Rectal smooth muscle tissue (tissue), 1 donor: ENCODE measurements around the gene ADARB2.

Experiments used
- H3K27ac ChIP-seq: one replicate; pipeline ENCODE4 v1.7.0; 2013; ENCODE audit warnings: low read depth, low read length, inconsistent platforms
- H3K27me3 ChIP-seq: one replicate; pipeline ENCODE4 v1.7.0; 2013; ENCODE audit warnings: low read length; ENCODE audit not compliant: control insufficient read depth, insufficient read depth
- H3K36me3 ChIP-seq: one replicate; pipeline ENCODE4 v1.7.0; 2013; ENCODE audit warnings: low read length; ENCODE audit not compliant: control insufficient read depth, insufficient read depth
- H3K4me1 ChIP-seq: one replicate; pipeline ENCODE4 v1.7.0; 2013; ENCODE audit warnings: low read length; ENCODE audit not compliant: control insufficient read depth, insufficient read depth
- H3K4me3 ChIP-seq: one replicate; pipeline ENCODE4 v1.7.0; 2013; ENCODE audit warnings: low read length
- H3K9ac ChIP-seq: one replicate; pipeline ENCODE4 v1.7.0; 2013; ENCODE audit warnings: low read length

ADARB2 gene

DNA sequence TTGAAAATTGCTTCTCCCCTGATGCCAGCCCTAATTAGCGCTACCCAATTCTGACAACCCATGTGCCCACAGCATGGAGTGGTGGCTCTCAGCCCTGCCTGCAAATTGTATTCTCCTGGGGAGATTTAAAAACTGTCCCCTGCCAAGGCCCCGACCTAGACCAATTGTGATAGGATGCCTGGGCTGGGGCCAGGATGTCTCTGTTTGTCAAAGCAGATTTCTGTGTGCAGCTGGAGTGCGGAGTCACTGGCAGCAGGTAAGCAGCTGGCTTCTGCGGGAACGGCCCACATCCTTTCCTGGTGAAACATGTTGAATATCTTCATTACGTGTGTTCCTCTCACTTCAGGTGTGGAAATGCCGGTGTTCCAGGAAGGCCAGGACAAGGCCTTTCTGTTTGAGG is 442.6 kb downstream of the ADARB2 start:
- Histone ChIP-seq H3K4me1 (no peaks in the 10 kb centered on the region), H3K9ac (no peak overlapping the region), H3K27me3 (no peaks in the 10 kb centered on the region), H3K36me3 (no peaks in the 10 kb centered on the region), H3K4me3 (no peak overlapping the region), H3K27ac (no peak overlapping the region)

GRCh38 chr10:1293636-1294435 is 443.5 kb downstream of the ADARB2 start:
- no peaks in the 10 kb centered on the region for H3K36me3 ChIP-seq
- no peak overlapping the region for H3K4me3 ChIP-seq
- no peaks in the 10 kb centered on the region for H3K27me3 ChIP-seq
- H3K9ac ChIP-seq = no peak overlapping the region
- H3K27ac ChIP-seq = no peak overlapping the region
- no peaks in the 10 kb centered on the region for H3K4me1 ChIP-seq

DNA sequence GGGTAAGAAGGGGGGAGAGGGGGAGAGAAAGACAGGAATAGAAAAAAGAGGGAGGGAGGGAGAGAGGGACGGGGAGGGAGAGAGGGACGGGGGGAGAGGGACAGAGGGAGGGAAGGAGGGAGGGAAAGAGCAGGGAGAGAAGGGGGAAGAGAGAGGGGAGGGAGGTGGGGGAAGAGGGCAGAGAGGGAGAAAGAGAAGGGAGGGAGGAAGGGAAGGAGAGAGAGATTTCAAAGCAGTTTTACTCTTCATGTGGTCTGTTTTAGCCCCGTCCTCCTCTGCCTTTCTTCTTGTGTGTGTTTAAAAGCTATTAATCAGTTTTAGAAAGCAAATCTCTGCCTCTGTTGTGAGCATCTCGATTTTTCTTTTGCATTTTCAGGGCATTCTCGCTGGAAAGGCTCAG is 444.2 kb downstream of the ADARB2 start:
- no peaks in the 10 kb centered on the region for H3K27me3 ChIP-seq
- no peak overlapping the region for H3K9ac ChIP-seq
- no peaks in the 10 kb centered on the region for H3K36me3 ChIP-seq
- no peak overlapping the region for H3K4me3 ChIP-seq
- H3K27ac ChIP-seq = peak overlapping the region; percentile 14
- H3K4me1 ChIP-seq = no peaks in the 10 kb centered on the region

GRCh38 chr10:1292611-1293031 is 444.7 kb downstream of the ADARB2 start:
- H3K27me3 ChIP-seq = no peaks in the 10 kb centered on the region
- H3K4me1 ChIP-seq = no peaks in the 10 kb centered on the region
- H3K36me3 ChIP-seq = no peaks in the 10 kb centered on the region
- no peak overlapping the region for H3K4me3 ChIP-seq
- no peak overlapping the region for H3K9ac ChIP-seq
- no peak overlapping the region for H3K27ac ChIP-seq

DNA sequence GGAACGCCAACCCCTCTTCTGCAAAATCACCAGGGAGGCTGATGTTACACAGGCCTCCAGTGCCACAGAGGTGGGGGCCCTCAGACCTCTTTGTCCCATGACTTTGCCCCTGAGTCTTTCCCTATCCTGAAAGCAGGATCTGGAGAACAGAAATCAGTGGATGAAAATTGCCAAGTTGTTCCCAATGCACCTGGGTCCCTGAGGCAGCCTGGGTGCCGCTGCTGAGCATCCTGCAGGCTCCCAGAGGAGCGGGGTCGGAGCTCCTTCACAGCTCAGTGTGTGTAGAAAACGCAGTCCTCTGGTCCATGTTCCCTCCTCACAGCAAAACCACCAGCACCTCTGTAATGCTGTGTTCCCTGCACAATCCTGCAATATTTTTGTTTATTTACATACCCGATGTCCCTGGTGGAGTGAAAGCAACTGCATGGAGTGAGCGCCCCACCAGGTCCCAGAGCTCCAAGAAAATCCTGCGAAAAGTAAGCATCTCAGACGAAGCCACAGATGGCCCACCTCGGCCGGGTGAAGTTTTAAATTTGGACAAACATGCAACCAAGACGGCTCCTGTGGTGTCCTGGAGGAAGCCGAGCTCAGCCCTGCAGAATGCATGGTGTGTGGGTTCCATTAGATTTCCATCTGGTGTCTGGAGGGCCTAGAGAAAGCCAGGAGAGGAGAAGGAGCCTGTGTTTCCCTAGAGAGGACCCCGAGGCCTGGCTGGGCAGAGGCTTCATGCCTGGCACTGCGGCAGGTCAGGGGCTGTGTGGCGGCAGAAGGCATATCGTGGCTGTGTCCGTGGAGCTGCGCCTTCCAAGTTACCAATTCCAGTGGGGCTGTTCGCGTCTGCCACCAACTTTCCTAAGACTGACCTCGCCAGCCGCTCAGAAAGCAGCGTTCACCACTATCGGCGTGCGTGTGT is 445.9 kb downstream of the ADARB2 start:
- Histone ChIP-seq H3K27ac (no peak overlapping the region), H3K27me3 (no peaks in the 10 kb centered on the region)

DNA sequence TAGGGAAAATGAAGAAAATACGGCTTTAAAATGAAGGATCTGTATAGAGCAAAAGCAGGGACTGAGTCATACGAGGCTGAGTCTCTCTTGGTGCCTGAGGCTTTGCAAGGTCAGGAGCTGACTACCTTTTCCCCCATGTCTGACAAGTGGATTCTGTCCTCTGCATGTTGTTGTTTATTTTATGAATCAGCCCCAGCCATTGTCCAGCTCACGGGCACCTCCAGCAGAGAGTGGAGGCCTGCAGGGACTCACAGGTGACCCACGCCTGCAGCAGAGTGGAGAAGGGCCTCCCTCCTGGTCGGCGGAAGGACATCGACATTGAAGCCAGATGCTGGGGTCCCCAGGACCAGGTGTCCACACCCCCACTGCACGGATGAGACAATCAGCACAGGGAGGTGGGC is 447.3 kb downstream of the ADARB2 start:
- H3K27ac ChIP-seq = no peak overlapping the region
- no peaks in the 10 kb centered on the region for H3K4me1 ChIP-seq
- no peak overlapping the region for H3K4me3 ChIP-seq
- H3K36me3 ChIP-seq = no peaks in the 10 kb centered on the region
- no peaks in the 10 kb centered on the region for H3K27me3 ChIP-seq
- H3K9ac ChIP-seq = no peak overlapping the region

More for the DNA sequence above, 445.9 kb downstream of the ADARB2 start:
- H3K36me3 ChIP-seq = no peaks in the 10 kb centered on the region
- no peak overlapping the region for H3K9ac ChIP-seq
- no peak overlapping the region for H3K4me3 ChIP-seq
- no peaks in the 10 kb centered on the region for H3K4me1 ChIP-seq

DNA sequence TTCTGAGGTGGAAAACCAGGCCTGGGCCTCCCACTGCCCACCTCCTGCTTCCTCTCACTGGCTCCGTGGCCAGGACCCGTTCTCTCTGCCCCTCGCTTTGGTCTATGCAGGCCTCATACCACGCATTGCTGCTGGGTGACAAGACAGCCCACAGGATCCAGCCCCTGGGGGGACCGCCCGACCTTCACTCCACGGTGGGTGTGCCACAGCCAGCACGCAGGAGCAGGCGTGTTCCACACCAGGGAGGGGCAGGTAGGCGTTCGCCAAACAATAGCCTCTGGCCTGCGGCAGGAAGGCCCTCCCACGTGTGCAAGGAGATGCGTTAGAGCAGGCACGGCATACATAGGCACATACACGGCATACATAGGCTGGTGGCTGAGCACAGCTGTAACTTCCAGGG is 447.7 kb downstream of the ADARB2 start:
- Histone ChIP-seq H3K27ac (no peak overlapping the region), H3K4me1 (no peaks in the 10 kb centered on the region), H3K36me3 (no peaks in the 10 kb centered on the region), H3K27me3 (no peaks in the 10 kb centered on the region), H3K4me3 (no peak overlapping the region), H3K9ac (no peak overlapping the region)

DNA sequence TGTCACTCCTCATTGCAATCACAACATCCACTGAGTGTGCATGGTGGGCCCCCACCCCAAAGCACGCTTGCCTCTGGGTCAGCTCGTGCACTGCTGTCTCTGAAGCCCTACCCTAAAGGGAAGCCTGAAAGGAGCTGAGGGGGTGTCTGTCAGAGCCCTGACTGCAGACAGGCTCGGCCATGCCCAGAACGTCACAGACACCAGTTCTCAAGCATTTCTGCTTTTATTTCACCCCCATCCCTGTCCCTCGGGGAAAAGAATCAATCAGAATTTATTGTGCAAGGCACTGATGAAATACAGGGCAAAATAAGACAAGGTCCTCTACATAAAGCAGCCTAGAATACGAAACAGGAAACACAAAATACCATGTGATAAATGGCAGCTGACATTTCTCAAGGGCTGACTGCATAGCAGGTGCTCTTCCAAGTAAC is 449.3 kb downstream of the ADARB2 start:
- H3K27ac ChIP-seq = no peak overlapping the region
- no peaks in the 10 kb centered on the region for H3K27me3 ChIP-seq
- no peaks in the 10 kb centered on the region for H3K4me1 ChIP-seq
- H3K9ac ChIP-seq = no peak overlapping the region
- H3K36me3 ChIP-seq = no peaks in the 10 kb centered on the region
- H3K4me3 ChIP-seq = no peak overlapping the region

- H3K4me3 ChIP-seq = no peak overlapping the region
- H3K9ac ChIP-seq = no peak overlapping the region
Observed at GRCh38 chr10:1287487-1287886, 449.8 kb downstream of the ADARB2 start.

GRCh38 chr10:1284076-1284475 is 453.2 kb downstream of the ADARB2 start:
- Histone ChIP-seq H3K4me3 (no peak overlapping the region), H3K27me3 (no peaks in the 10 kb centered on the region), H3K36me3 (no peaks in the 10 kb centered on the region), H3K9ac (no peak overlapping the region), H3K27ac (no peak overlapping the region), H3K4me1 (no peaks in the 10 kb centered on the region)

More at GRCh38 chr10:1287487-1287886, 449.8 kb downstream of the ADARB2 start:
- Histone ChIP-seq H3K27me3 (no peaks in the 10 kb centered on the region), H3K27ac (no peak overlapping the region), H3K4me1 (no peaks in the 10 kb centered on the region), H3K36me3 (no peaks in the 10 kb centered on the region)

GRCh38 chr10:1281405-1281782 is 455.9 kb downstream of the ADARB2 start:
- no peak overlapping the region for H3K4me3 ChIP-seq
- H3K27me3 ChIP-seq = no peaks in the 10 kb centered on the region
- H3K4me1 ChIP-seq = no peaks in the 10 kb centered on the region
- H3K9ac ChIP-seq = no peak overlapping the region
- no peak overlapping the region for H3K27ac ChIP-seq
- H3K36me3 ChIP-seq = no peaks in the 10 kb centered on the region

- H3K36me3 ChIP-seq = no peaks in the 10 kb centered on the region
- H3K4me3 ChIP-seq = no peak overlapping the region
- H3K4me1 ChIP-seq = no peaks in the 10 kb centered on the region
- no peak overlapping the region for H3K27ac ChIP-seq
- H3K9ac ChIP-seq = no peak overlapping the region
- H3K27me3 ChIP-seq = no peaks in the 10 kb centered on the region
Observed at GRCh38 chr10:1280466-1281404, 456.6 kb downstream of the ADARB2 start.
